OCI-LY3 (cell line): ENCODE results near the gene PPARG.

Experiments
- EZH2phosphoT487 ChIP-seq: fragments of 200-600 bp; shearing (Covaris generic); IDR thresholded peaks from 2 replicates; pipeline ENCODE4 v1.6.1; 2018; ENCODE audit warnings: antibody characterized with exemption, mixed run types, low read depth
- TF ChIP-seq, protein P1 (sequence below): fragments of 200-600, 300-600 bp; sonication (generic); IDR thresholded peaks from 2 replicates; pipeline ENCODE4 v1.5.1; 2014; ENCODE audit warnings: antibody characterized with exemption, low read length, low read depth

DNA sequence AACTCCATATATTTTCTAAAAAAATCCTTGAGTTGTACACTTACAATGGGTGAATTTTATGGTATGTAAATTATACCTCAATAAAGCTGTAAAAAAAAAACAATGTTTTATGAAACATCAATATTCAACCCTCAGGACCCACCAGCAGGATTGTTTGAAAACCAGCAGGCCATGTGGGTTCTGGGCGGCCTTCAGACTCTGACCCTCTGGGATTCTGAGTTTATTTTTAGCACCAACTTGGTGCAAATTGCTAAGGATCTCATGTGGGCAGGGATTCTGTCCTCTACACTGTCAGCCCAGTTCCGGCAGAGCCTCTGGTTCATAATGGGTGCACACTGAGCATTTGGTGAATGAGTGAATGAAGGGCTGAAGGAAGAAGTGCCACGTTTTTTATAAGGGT lies 171.3 kb downstream of the PPARG start:
- TF ChIP-seq, protein P1, sequence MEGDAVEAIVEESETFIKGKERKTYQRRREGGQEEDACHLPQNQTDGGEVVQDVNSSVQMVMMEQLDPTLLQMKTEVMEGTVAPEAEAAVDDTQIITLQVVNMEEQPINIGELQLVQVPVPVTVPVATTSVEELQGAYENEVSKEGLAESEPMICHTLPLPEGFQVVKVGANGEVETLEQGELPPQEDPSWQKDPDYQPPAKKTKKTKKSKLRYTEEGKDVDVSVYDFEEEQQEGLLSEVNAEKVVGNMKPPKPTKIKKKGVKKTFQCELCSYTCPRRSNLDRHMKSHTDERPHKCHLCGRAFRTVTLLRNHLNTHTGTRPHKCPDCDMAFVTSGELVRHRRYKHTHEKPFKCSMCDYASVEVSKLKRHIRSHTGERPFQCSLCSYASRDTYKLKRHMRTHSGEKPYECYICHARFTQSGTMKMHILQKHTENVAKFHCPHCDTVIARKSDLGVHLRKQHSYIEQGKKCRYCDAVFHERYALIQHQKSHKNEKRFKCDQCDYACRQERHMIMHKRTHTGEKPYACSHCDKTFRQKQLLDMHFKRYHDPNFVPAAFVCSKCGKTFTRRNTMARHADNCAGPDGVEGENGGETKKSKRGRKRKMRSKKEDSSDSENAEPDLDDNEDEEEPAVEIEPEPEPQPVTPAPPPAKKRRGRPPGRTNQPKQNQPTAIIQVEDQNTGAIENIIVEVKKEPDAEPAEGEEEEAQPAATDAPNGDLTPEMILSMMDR: no peak
- no peak for TF ChIP-seq EZH2phosphoT487
